Breast epithelium (tissue), 3 donors: Measurements from ENCODE around the gene C12orf56.

ENCODE experiments used
- POLR2A ChIP-seq: fragments of 450-650 bp; IDR thresholded peaks from one replicate; pipeline ENCODE4 v1.6.1; 2016; ENCODE audit warnings: antibody characterized with exemption, mild to moderate bottlenecking, moderate library complexity
- TF ChIP-seq, protein P1 (sequence below), 3 donors: fragments of 450-650 bp; IDR thresholded peaks; one replicate each; pipeline ENCODE4 v1.5.1; 2016 to 2017; ENCODE audit warnings: antibody characterized with exemption in 3 of 3, mild to moderate bottlenecking in 3 of 3, moderate library complexity in 3 of 3

DNA sequence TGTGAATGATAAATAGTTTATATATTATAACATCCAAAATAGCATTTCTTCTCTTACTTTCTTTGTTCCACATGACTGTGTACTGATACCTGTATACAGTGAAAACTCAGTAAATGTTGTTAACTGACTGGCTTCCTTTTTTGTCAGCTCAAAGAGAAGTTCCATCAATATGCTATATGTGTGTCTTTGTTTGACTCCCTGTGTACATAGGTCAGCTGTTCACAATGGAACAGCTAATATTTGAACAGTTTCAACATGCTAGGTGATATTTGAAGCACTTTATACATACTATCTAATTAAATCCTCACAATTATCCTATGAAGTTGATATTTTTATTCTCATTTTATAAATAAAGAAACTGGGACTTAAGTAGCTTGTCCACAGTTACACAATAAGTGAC lies 153.2 kb downstream of the C12orf56 start:
- TF ChIP-seq, protein P1, sequence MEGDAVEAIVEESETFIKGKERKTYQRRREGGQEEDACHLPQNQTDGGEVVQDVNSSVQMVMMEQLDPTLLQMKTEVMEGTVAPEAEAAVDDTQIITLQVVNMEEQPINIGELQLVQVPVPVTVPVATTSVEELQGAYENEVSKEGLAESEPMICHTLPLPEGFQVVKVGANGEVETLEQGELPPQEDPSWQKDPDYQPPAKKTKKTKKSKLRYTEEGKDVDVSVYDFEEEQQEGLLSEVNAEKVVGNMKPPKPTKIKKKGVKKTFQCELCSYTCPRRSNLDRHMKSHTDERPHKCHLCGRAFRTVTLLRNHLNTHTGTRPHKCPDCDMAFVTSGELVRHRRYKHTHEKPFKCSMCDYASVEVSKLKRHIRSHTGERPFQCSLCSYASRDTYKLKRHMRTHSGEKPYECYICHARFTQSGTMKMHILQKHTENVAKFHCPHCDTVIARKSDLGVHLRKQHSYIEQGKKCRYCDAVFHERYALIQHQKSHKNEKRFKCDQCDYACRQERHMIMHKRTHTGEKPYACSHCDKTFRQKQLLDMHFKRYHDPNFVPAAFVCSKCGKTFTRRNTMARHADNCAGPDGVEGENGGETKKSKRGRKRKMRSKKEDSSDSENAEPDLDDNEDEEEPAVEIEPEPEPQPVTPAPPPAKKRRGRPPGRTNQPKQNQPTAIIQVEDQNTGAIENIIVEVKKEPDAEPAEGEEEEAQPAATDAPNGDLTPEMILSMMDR (IDR thresholded peaks at IDR 0.05): no peak
- TF ChIP-seq POLR2A: no peak
